Lower lobe of right lung (tissue), 2 donors: Measurements from ENCODE around the gene LAPTM5. TPM values are rescaled to one million over a fixed set of nuclear protein-coding genes. Genes with fewer than 3 reads are reported as not detected.

Source experiments
- ATAC-seq, 2 donors: fragments of 200-7000 bp; cut with Tn5 transposase; one replicate each; pipeline ENCODE4 v1.9.1; 2020 to 2022; ENCODE audit warnings: mild to moderate bottlenecking in 2 of 2, moderate library complexity in 2 of 2
- DNase-seq: peaks from one replicate; pipeline ENCODE4 v3.0.0-alpha.2; 2020
- H3K27ac ChIP-seq: fragments of 200-600 bp; one replicate; pipeline ENCODE4 v1.8.0; 2022
- H3K27me3 ChIP-seq: fragments of 200-600 bp; one replicate; pipeline ENCODE4 v1.8.0; 2022; ENCODE audit warnings: low read depth
- H3K36me3 ChIP-seq: fragments of 200-600 bp; one replicate; pipeline ENCODE4 v1.8.0; 2022; ENCODE audit warnings: mild to moderate bottlenecking
- H3K4me1 ChIP-seq: fragments of 200-600 bp; one replicate; pipeline ENCODE4 v1.8.0; 2022
- H3K4me3 ChIP-seq: fragments of 200-600 bp; one replicate; pipeline ENCODE4 v1.8.0; 2022; ENCODE audit warnings: mild to moderate bottlenecking
- H3K9me3 ChIP-seq: fragments of 200-600 bp; one replicate; pipeline ENCODE4 v1.8.0; 2022
- CTCF ChIP-seq: fragments of 200-600 bp; IDR thresholded peaks from one replicate; pipeline ENCODE4 v1.8.0; 2022; ENCODE audit warnings: antibody characterized with exemption, mild to moderate bottlenecking
- intact Hi-C: fragments of 100-400 bp; cut with DNase I; formaldehyde crosslinking; loops from one replicate; pipeline ENCODE4 v1.11.0; 2022
- total RNA-seq: library from RNA; stranded (reverse); fragmentation: NEBNext Ultra II Directional; extraction: Animal tissue kit (Norgen Biotek cat#: 25700); gene quantifications from one replicate; pipeline ENCODE4 v1.2.1, GENCODE V29; 2021
- donor health status: DM: no; HTN: yes; CAD: no; lungs with severe emphysema.

Gene LAPTM5
- total RNA-seq, 1 donor from 2014 or later, result 544 TPM

- H3K36me3 ChIP-seq, result peaks cover 11% of the 10 kb centered on the region
- TF ChIP-seq CTCF, result no peak
- intact Hi-C loops, result no loop called here
- H3K27me3 ChIP-seq, result no peaks in the 10 kb centered on the region
- H3K9me3 ChIP-seq, result no peaks in the 10 kb centered on the region
- no peak overlapping the region for H3K4me3 ChIP-seq
- H3K4me1 ChIP-seq, result peaks cover 89% of the 10 kb centered on the region
- DNase-seq, result no peak
- ATAC-seq, result no peak
- H3K27ac ChIP-seq, result peak overlapping the region; percentile 31
These were observed 11.2 kb downstream of the LAPTM5 start for GRCh38 chr1:30746212-30747032.

GRCh38 chr1:30745834-30746208, 11.8 kb downstream of the LAPTM5 start:
- peaks cover 89% of the 10 kb centered on the region for H3K4me1 ChIP-seq
- peak overlapping the region; percentile 31 for H3K27ac ChIP-seq
- peak; percentile 57 for DNase-seq
- no peaks in the 10 kb centered on the region for H3K9me3 ChIP-seq
- peak overlapping the region; percentile 1 for H3K4me3 ChIP-seq
- no peaks in the 10 kb centered on the region for H3K27me3 ChIP-seq
- intact Hi-C loops, result no loop called here
- ATAC-seq, result no peak
- peaks cover 13% of the 10 kb centered on the region for H3K36me3 ChIP-seq
- TF ChIP-seq CTCF, result no peak

GRCh38 chr1:30745156-30745833, 12.3 kb downstream of the LAPTM5 start:
- Histone ChIP-seq H3K4me3 (peak overlapping the region; percentile 1), H3K36me3 (peaks cover 14% of the 10 kb centered on the region), H3K27ac (peak overlapping the region; percentile 31), H3K4me1 (peaks cover 84% of the 10 kb centered on the region), H3K9me3 (no peaks in the 10 kb centered on the region), H3K27me3 (no peaks in the 10 kb centered on the region)
- ATAC-seq (no peak), DNase-seq (no peak)
- intact Hi-C loops, result no loop called here
- no peak for TF ChIP-seq CTCF

GRCh38 chr1:30744060-30744756, 13.4 kb downstream of the LAPTM5 start:
- intact Hi-C loops, result no loop called here
- Histone ChIP-seq H3K27me3 (no peaks in the 10 kb centered on the region), H3K4me3 (no peak overlapping the region), H3K27ac (peak overlapping the region; percentile 27), H3K9me3 (no peaks in the 10 kb centered on the region), H3K4me1 (peaks cover 73% of the 10 kb centered on the region), H3K36me3 (peaks cover 25% of the 10 kb centered on the region)
- DNase-seq (no peak), ATAC-seq (no peak)
- TF ChIP-seq CTCF, result no peak

GRCh38 chr1:30743584-30744059, 14.0 kb downstream of the LAPTM5 start:
- Histone ChIP-seq H3K9me3 (no peaks in the 10 kb centered on the region), H3K36me3 (peaks cover 31% of the 10 kb centered on the region), H3K4me1 (peaks cover 67% of the 10 kb centered on the region), H3K4me3 (no peak overlapping the region), H3K27me3 (no peaks in the 10 kb centered on the region), H3K27ac (no peak overlapping the region)
- DNase-seq (no peak), ATAC-seq (peak; percentile 27 to 45)
- intact Hi-C loops, result no loop called here
- no peak for TF ChIP-seq CTCF
